WTC11 (cell line): ENCODE measurements around the gene ST6GALNAC3. TPM values are rescaled to one million over a fixed set of nuclear protein-coding genes. Genes with fewer than 3 reads are reported as not detected.

ENCODE experiments used
- ATAC-seq: fragments of 200-7000 bp; cut with Tn5 transposase; 2 replicates; pipeline ENCODE4 v1.10.0; 2021; ENCODE audit warnings: mild to moderate bottlenecking, moderate library complexity
- CTCF ChIA-PET: fragments of 300-600 bp; sonication (Branson Sonifier 250); formaldehyde crosslinking; loops from one replicate; lab custom pipeline; 2021; ENCODE audit warnings: antibody characterized with exemption; lab: Charles Lee
- POLR2A ChIA-PET: fragments of 350-600 bp; sonication (Branson Sonifier 250); formaldehyde crosslinking; loops from one replicate; lab custom pipeline; 2021; ENCODE audit warnings: antibody characterized with exemption; lab: Charles Lee
- DNase-seq: peaks from one replicate; pipeline ENCODE4 v3.0.0; 2021; ENCODE audit warnings: low spot score
- H3K27ac Mint-ChIP-seq: 2 replicates; pipeline ENCODE4 v1.8.0; 2021; ENCODE audit warnings: mixed read lengths
- H3K27me3 Mint-ChIP-seq: 2 replicates; pipeline ENCODE4 v1.8.0; 2021; ENCODE audit warnings: low read depth, mild to moderate bottlenecking, moderate library complexity, mixed read lengths
- H3K36me3 Mint-ChIP-seq: 2 replicates; pipeline ENCODE4 v1.8.0; 2021; ENCODE audit warnings: mixed read lengths
- H3K4me1 Mint-ChIP-seq: 2 replicates; pipeline ENCODE4 v1.8.0; 2022; ENCODE audit warnings: mixed read lengths
- H3K4me3 Mint-ChIP-seq: 2 replicates; pipeline ENCODE4 v1.8.0; 2021; ENCODE audit warnings: mild to moderate bottlenecking, moderate library complexity, mixed read lengths
- H3K9me3 Mint-ChIP-seq: 2 replicates; pipeline ENCODE4 v1.8.0; 2021; ENCODE audit warnings: mixed read lengths
- CREB1 ChIP-seq: sonication (generic); formaldehyde crosslinking; IDR thresholded peaks from 2 replicates; pipeline ENCODE4 v1.8.0; 2023; ENCODE audit warnings: mild to moderate bottlenecking, missing genetic modification reagents
- ELF4 ChIP-seq: sonication (generic); formaldehyde crosslinking; IDR thresholded peaks from 2 replicates; pipeline ENCODE4 v1.8.1; 2022; ENCODE audit warnings: low read depth, mild to moderate bottlenecking, moderate library complexity, missing genetic modification reagents
- EMX1 ChIP-seq: fragments of 250-450 bp; sonication (Bioruptor Pico); IDR thresholded peaks from 2 replicates; pipeline ENCODE4 v1.8.0; 2021; ENCODE audit warnings: mild to moderate bottlenecking
- ETV6 ChIP-seq: sonication (generic); formaldehyde crosslinking; IDR thresholded peaks from 2 replicates; pipeline ENCODE4 v1.8.1; 2022; ENCODE audit warnings: mild to moderate bottlenecking, missing genetic modification reagents
- FOXP1 ChIP-seq: sonication (generic); formaldehyde crosslinking; IDR thresholded peaks from 2 replicates; pipeline ENCODE4 v1.8.0; 2022; ENCODE audit warnings: missing genetic modification reagents, mild to moderate bottlenecking, moderate library complexity, borderline replicate concordance
- KAT7 ChIP-seq: sonication (generic); formaldehyde crosslinking; IDR thresholded peaks from 2 replicates; pipeline ENCODE4 v1.8.1; 2023; ENCODE audit warnings: missing genetic modification reagents, mild to moderate bottlenecking, borderline replicate concordance
- MXD4 ChIP-seq: fragments of 250-450 bp; sonication (Bioruptor Pico); IDR thresholded peaks from 2 replicates; pipeline ENCODE4 v1.8.0; 2021; ENCODE audit warnings: mild to moderate bottlenecking, moderate library complexity, borderline replicate concordance
- NR1H2 ChIP-seq: sonication (generic); formaldehyde crosslinking; IDR thresholded peaks from 2 replicates; pipeline ENCODE4 v1.9.0; 2021; ENCODE audit warnings: mild to moderate bottlenecking, moderate library complexity, missing genetic modification reagents
- PRRX2 ChIP-seq: fragments of 250-450 bp; sonication (Bioruptor Pico); IDR thresholded peaks from 2 replicates; pipeline ENCODE4 v1.8.0; 2021; ENCODE audit warnings: mild to moderate bottlenecking
- SOX15 ChIP-seq: fragments of 250-450 bp; sonication (Bioruptor Pico); IDR thresholded peaks from 2 replicates; pipeline ENCODE4 v1.9.0; 2021; ENCODE audit warnings: mild to moderate bottlenecking
- TEAD4 ChIP-seq: sonication (generic); formaldehyde crosslinking; IDR thresholded peaks from 2 replicates; pipeline ENCODE4 v1.8.0; 2022; ENCODE audit warnings: mild to moderate bottlenecking, missing genetic modification reagents
- TP53 ChIP-seq: sonication (generic); formaldehyde crosslinking; IDR thresholded peaks from 2 replicates; pipeline ENCODE4 v1.8.1; 2023; ENCODE audit warnings: mild to moderate bottlenecking, missing genetic modification reagents
- ZNF263 ChIP-seq: sonication (generic); formaldehyde crosslinking; IDR thresholded peaks from 2 replicates; pipeline ENCODE4 v1.8.1; 2022; ENCODE audit warnings: low read depth, mild to moderate bottlenecking, moderate library complexity, missing genetic modification reagents
- ZNF317 ChIP-seq: sonication (generic); formaldehyde crosslinking; IDR thresholded peaks from 2 replicates; pipeline ENCODE4 v1.8.1; 2023; ENCODE audit warnings: low read depth, mild to moderate bottlenecking, moderate library complexity, missing genetic modification reagents, borderline replicate concordance
- total RNA-seq: library from RNA; stranded (reverse); gene quantifications from 3 replicates; pipeline ENCODE4 v1.2.3, GENCODE V29; 2021
- TF ChIP-seq, protein P1 (sequence below): sonication (generic); formaldehyde crosslinking; conservative IDR thresholded peaks from 2 replicates; pipeline ENCODE4 v1.8.1; 2023; ENCODE audit warnings: mild to moderate bottlenecking, low read depth, missing genetic modification reagents, moderate library complexity
- TF ChIP-seq, protein P2 (sequence below): sonication (generic); formaldehyde crosslinking; IDR thresholded peaks from 2 replicates; pipeline ENCODE4 v1.8.1; 2022; ENCODE audit warnings: low read depth, missing genetic modification reagents, borderline replicate concordance
- TF ChIP-seq, protein P3 (sequence below): sonication (generic); formaldehyde crosslinking; IDR thresholded peaks from 2 replicates; pipeline ENCODE4 v1.8.1; 2023; ENCODE audit warnings: mild to moderate bottlenecking, missing genetic modification reagents, borderline replicate concordance
- TF ChIP-seq, protein P4 (sequence below): sonication (generic); formaldehyde crosslinking; IDR thresholded peaks from 2 replicates; pipeline ENCODE4 v1.8.1; 2022; ENCODE audit warnings: low read depth, mild to moderate bottlenecking, moderate library complexity, missing genetic modification reagents, borderline replicate concordance
- TF ChIP-seq, protein P5 (sequence below): sonication (generic); formaldehyde crosslinking; IDR thresholded peaks from 2 replicates; pipeline ENCODE4 v1.8.1; 2022; ENCODE audit warnings: missing genetic modification reagents, borderline replicate concordance
- TF ChIP-seq, protein P6 (sequence below): fragments of 250-450 bp; sonication (Bioruptor Pico); IDR thresholded peaks from 2 replicates; pipeline ENCODE4 v2.1.2; 2022; ENCODE audit warnings: mild to moderate bottlenecking, moderate library complexity
- TF ChIP-seq, protein P7 (sequence below): sonication (generic); formaldehyde crosslinking; IDR thresholded peaks from 2 replicates; pipeline ENCODE4 v1.8.0; 2023; ENCODE audit warnings: missing genetic modification reagents

Gene ST6GALNAC3
- total RNA-seq, 1 experiment from 2014 or later: 11.9 TPM

DNA sequence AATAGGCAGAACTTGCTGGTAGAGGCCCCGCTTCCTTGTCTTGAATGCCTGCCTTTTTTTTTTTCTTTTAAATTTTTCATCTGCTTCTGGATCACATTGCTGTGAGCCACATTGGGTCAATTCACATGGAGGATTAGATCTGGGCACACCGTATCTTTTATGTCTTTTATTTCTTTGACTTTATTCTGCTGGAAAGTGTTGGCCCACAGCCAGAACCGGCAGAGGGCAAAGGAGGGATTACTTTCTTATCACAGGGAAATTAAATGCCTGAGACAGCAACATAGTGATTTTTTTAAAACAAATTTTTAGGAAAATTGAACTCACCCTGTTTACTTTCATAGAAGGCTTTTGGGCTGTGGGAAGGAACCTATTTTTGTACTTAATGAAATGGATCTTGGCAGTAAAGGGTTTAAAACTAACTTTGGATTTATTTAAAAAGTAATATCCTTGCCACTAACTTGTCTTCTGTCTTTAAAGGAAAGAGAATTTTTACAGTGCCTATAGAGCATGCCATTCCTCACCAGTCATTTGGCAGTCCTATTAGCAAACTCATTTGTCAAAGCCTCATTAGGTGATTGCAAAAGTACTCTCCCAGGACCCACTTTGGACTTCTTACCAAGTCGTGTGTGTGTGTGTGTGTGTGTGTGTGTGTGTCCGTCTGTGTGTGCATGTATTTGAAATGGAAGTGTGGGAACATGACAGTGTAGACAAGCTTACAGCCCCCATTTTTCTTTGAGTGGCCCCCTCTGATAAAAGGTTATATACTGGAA lies 68.4 kb downstream of the ST6GALNAC3 start:
- Mint-ChIP-seq H3K4me3 (no peak overlapping the region), H3K27ac (no peak overlapping the region), H3K4me1 (peaks cover 30% of the 10 kb centered on the region), H3K36me3 (no peaks in the 10 kb centered on the region), H3K9me3 (no peaks in the 10 kb centered on the region), H3K27me3 (no peaks in the 10 kb centered on the region)
- ChIA-PET POLR2A (no interaction called here), CTCF (no interaction called here)
- no peak for DNase-seq
- no peak for ATAC-seq
- TF ChIP-seq ELF4 (CRISPR knock-in tag) (no peak), TEAD4 (CRISPR knock-in tag) (no peak), TP53 (CRISPR knock-in tag) (no peak), CREB1 (no peak), PRRX2 (CRISPR knock-in tag) (no peak), FOXP1 (CRISPR knock-in tag) (no peak), SOX15 (CRISPR knock-in tag) (no peak), NR1H2 (no peak), ZNF317 (CRISPR knock-in tag) (no peak)
- TF ChIP-seq, protein P1, sequence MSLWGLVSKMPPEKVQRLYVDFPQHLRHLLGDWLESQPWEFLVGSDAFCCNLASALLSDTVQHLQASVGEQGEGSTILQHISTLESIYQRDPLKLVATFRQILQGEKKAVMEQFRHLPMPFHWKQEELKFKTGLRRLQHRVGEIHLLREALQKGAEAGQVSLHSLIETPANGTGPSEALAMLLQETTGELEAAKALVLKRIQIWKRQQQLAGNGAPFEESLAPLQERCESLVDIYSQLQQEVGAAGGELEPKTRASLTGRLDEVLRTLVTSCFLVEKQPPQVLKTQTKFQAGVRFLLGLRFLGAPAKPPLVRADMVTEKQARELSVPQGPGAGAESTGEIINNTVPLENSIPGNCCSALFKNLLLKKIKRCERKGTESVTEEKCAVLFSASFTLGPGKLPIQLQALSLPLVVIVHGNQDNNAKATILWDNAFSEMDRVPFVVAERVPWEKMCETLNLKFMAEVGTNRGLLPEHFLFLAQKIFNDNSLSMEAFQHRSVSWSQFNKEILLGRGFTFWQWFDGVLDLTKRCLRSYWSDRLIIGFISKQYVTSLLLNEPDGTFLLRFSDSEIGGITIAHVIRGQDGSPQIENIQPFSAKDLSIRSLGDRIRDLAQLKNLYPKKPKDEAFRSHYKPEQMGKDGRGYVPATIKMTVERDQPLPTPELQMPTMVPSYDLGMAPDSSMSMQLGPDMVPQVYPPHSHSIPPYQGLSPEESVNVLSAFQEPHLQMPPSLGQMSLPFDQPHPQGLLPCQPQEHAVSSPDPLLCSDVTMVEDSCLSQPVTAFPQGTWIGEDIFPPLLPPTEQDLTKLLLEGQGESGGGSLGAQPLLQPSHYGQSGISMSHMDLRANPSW (CRISPR knock-in tag): no peak
- TF ChIP-seq, protein P2, sequence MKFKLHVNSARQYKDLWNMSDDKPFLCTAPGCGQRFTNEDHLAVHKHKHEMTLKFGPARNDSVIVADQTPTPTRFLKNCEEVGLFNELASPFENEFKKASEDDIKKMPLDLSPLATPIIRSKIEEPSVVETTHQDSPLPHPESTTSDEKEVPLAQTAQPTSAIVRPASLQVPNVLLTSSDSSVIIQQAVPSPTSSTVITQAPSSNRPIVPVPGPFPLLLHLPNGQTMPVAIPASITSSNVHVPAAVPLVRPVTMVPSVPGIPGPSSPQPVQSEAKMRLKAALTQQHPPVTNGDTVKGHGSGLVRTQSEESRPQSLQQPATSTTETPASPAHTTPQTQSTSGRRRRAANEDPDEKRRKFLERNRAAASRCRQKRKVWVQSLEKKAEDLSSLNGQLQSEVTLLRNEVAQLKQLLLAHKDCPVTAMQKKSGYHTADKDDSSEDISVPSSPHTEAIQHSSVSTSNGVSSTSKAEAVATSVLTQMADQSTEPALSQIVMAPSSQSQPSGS (CRISPR knock-in tag): no peak
- TF ChIP-seq, protein P3, sequence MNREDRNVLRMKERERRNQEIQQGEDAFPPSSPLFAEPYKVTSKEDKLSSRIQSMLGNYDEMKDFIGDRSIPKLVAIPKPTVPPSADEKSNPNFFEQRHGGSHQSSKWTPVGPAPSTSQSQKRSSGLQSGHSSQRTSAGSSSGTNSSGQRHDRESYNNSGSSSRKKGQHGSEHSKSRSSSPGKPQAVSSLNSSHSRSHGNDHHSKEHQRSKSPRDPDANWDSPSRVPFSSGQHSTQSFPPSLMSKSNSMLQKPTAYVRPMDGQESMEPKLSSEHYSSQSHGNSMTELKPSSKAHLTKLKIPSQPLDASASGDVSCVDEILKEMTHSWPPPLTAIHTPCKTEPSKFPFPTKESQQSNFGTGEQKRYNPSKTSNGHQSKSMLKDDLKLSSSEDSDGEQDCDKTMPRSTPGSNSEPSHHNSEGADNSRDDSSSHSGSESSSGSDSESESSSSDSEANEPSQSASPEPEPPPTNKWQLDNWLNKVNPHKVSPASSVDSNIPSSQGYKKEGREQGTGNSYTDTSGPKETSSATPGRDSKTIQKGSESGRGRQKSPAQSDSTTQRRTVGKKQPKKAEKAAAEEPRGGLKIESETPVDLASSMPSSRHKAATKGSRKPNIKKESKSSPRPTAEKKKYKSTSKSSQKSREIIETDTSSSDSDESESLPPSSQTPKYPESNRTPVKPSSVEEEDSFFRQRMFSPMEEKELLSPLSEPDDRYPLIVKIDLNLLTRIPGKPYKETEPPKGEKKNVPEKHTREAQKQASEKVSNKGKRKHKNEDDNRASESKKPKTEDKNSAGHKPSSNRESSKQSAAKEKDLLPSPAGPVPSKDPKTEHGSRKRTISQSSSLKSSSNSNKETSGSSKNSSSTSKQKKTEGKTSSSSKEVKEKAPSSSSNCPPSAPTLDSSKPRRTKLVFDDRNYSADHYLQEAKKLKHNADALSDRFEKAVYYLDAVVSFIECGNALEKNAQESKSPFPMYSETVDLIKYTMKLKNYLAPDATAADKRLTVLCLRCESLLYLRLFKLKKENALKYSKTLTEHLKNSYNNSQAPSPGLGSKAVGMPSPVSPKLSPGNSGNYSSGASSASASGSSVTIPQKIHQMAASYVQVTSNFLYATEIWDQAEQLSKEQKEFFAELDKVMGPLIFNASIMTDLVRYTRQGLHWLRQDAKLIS (CRISPR knock-in tag): no peak

DNA sequence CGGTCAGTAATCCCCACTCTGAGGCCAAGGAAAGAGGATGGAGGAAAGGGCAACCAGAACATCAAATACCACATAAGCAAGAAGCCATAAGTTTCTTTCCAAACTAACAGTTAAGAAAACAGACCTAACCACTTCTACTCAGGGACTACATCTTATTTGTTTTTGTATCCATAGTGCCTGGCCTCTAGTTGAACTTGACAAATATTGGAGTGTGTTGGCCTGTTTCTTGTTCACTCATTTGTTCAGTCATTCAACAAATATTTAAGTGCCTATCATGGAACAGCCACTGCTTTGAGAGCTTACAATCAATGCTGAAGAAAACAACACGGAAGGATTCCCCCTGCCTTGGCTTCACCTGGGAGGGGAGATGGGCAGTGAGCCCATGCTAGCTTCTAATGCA lies 69.7 kb downstream of the ST6GALNAC3 start:
- ChIA-PET POLR2A (no interaction called here), CTCF (interaction anchor here (0.6 kb wide), 1 partner anchor 81 kb away, joined by 7 read pairs; no protein-coding TSS in a partner anchor)
- Mint-ChIP-seq H3K36me3 (no peaks in the 10 kb centered on the region), H3K4me3 (no peak overlapping the region), H3K4me1 (peaks cover 30% of the 10 kb centered on the region), H3K27me3 (no peaks in the 10 kb centered on the region), H3K27ac (no peak overlapping the region), H3K9me3 (no peaks in the 10 kb centered on the region)
- DNase-seq (no peak), ATAC-seq (no peak)
- TF ChIP-seq, protein P4, sequence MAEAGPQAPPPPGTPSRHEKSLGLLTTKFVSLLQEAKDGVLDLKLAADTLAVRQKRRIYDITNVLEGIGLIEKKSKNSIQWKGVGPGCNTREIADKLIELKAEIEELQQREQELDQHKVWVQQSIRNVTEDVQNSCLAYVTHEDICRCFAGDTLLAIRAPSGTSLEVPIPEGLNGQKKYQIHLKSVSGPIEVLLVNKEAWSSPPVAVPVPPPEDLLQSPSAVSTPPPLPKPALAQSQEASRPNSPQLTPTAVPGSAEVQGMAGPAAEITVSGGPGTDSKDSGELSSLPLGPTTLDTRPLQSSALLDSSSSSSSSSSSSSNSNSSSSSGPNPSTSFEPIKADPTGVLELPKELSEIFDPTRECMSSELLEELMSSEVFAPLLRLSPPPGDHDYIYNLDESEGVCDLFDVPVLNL (CRISPR knock-in tag): no peak
- no peak for TF ChIP-seq EMX1 (CRISPR knock-in tag)
- no peak for TF ChIP-seq MXD4 (CRISPR knock-in tag)
- TF ChIP-seq KAT7 (CRISPR knock-in tag): no peak
- TF ChIP-seq ZNF263 (CRISPR knock-in tag): no peak
- TF ChIP-seq, protein P5, sequence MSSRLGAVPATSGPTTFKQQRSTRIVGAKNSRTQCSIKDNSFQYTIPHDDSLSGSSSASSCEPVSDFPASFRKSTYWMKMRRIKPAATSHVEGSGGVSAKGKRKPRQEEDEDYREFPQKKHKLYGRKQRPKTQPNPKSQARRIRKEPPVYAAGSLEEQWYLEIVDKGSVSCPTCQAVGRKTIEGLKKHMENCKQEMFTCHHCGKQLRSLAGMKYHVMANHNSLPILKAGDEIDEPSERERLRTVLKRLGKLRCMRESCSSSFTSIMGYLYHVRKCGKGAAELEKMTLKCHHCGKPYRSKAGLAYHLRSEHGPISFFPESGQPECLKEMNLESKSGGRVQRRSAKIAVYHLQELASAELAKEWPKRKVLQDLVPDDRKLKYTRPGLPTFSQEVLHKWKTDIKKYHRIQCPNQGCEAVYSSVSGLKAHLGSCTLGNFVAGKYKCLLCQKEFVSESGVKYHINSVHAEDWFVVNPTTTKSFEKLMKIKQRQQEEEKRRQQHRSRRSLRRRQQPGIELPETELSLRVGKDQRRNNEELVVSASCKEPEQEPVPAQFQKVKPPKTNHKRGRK (CRISPR knock-in tag): no peak
- no peak for TF ChIP-seq PRRX2 (CRISPR knock-in tag)
- TF ChIP-seq, protein P6, sequence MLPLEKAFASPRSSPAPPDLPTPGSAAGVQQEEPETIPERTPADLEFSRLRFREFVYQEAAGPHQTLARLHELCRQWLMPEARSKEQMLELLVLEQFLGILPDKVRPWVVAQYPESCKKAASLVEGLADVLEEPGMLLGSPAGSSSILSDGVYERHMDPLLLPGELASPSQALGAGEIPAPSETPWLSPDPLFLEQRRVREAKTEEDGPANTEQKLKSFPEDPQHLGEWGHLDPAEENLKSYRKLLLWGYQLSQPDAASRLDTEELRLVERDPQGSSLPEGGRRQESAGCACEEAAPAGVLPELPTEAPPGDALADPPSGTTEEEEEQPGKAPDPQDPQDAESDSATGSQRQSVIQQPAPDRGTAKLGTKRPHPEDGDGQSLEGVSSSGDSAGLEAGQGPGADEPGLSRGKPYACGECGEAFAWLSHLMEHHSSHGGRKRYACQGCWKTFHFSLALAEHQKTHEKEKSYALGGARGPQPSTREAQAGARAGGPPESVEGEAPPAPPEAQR (CRISPR knock-in tag): no peak
- TF ChIP-seq ZNF317 (CRISPR knock-in tag): no peak
- TF ChIP-seq ETV6 (CRISPR knock-in tag): no peak
- no peak for TF ChIP-seq NR1H2
- TF ChIP-seq, protein P7, sequence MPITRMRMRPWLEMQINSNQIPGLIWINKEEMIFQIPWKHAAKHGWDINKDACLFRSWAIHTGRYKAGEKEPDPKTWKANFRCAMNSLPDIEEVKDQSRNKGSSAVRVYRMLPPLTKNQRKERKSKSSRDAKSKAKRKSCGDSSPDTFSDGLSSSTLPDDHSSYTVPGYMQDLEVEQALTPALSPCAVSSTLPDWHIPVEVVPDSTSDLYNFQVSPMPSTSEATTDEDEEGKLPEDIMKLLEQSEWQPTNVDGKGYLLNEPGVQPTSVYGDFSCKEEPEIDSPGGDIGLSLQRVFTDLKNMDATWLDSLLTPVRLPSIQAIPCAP (CRISPR knock-in tag): no peak
